HG03469 (cell line): Measurements from ENCODE around the gene HIF1A.
A peak's percentile ranks its signal among the peaks of the same experiment; 100 is the strongest.
"Not testable (repeated sequence)": the region's sequence is repeated elsewhere in the genome, so short reads cannot be mapped to it uniquely, and the experiment has no call there.

Experiments used
- ATAC-seq: cut with Tn5 transposase; IDR thresholded peaks from one replicate; pipeline ENCODE4 v1.9.1; 2021; ENCODE audit warnings: mild to moderate bottlenecking, moderate library complexity, moderate number of reproducible peaks; ENCODE audit not compliant: unreplicated experiment

HIF1A gene

DNA sequence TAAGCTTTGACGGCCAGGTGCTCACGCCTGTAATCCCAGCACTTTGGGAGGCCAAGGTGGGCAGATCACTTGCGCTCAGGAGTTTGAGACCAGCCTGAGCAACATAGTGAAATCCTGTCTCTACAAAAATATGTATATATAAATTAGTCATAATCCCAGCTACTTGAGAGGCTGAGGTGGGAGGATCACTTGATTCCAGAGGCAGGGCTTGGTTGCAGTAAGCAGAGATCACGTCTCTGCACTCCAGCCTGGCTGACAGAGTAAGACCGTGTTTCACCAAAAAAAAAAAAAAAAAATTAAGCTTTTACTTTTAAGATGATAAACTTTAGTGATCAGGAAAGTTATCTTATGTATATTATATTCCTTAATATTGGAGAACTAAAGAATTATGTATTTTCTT is 48.9 kb downstream of the HIF1A start:
- ATAC-seq: no peak

DNA sequence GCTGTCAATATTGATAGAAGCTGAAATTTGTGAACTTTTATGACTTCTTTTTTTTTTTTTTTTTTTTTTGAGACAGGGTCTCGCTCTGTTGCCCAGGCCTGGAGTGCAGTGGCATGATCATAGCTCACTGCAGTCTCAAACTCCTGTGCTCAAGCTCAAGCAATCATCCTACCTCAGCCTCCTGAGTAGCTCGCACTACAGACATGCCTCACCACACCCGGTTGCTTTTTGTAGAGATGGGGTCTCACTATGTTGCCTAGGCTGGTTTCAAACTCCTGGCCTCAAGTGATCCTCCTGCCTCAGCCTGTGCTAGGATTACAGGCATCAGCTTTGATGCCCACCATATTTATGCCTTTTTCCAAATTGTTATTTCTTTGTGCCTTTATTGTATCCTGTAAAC is 51.0 kb downstream of the HIF1A start:
- ATAC-seq: not testable (repeated sequence)

- no peak for ATAC-seq
Measured at GRCh38 chr14:61746881-61747280, 51.6 kb downstream of the HIF1A start.

- ATAC-seq: no peak
Measured at GRCh38 chr14:61747342-61747741, 52.0 kb downstream of the HIF1A start.

DNA sequence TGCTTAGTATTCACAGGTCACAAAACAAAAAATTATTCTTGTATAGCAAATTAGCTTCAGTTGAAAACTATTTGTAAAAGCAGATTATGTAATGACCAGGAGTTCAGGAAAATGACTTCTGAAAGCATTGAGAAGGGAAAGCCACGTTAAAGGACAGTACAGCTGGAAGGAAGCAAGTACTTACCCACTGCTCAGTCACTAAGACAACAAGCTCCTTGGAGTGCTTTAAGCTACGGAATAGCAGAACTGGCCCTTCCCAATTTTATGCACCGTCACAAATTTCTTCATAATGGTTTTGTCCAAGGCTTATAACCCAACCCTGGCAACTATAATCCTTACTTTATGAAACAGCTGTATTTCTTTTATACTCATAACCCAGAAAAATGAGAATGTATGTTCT is 54.0 kb downstream of the HIF1A start:
- no peak for ATAC-seq

DNA sequence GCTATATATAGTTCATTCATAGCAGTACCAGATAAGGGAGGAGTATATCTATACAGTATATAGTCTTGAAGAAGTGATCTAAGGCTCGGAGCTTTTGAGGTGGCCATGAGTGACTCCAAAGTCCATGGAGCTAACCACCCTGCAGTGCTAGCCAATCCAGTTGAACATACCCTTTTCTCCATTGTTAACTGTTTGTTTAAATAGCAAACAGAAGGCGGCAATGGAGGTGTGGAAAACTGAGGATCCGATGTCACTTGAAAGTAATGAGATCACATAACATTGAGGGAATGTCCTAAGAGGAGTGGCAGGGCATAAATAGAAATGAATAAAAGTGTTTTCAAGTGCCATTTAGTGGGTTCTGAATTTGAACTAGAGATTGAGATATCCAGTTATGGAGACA is 54.6 kb downstream of the HIF1A start:
- ATAC-seq: no peak

GRCh38 chr14:61750708-61751474 is 55.6 kb downstream of the HIF1A start:
- ATAC-seq: peak; percentile 77

- ATAC-seq: no peak
Measured at GRCh38 chr14:61751475-61751989, 56.2 kb downstream of the HIF1A start.

DNA sequence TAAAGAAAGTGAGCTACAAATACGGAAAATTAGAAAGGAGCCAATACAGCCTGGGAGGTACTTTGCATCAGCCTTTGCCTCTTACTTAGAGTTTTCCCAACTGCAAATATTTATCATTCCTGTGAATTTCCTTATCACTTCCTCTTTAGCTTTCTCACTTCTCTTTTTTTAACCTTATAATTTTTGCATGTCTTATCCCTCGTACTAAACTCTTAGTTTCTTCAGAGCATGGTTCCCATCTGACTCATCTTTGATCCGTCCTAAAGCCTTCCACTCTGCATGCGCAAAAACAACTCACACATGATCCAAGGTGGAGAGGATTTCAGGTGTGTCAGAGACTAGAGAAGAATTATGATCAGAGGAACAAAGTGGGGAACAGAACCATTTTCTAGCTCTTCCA is 57.3 kb downstream of the HIF1A start:
- ATAC-seq: peak; percentile 39

GRCh38 chr14:61753631-61754030 is 58.3 kb downstream of the HIF1A start:
- ATAC-seq: no peak

GRCh38 chr14:61754627-61755381 is 59.5 kb downstream of the HIF1A start:
- ATAC-seq: no peak

DNA sequence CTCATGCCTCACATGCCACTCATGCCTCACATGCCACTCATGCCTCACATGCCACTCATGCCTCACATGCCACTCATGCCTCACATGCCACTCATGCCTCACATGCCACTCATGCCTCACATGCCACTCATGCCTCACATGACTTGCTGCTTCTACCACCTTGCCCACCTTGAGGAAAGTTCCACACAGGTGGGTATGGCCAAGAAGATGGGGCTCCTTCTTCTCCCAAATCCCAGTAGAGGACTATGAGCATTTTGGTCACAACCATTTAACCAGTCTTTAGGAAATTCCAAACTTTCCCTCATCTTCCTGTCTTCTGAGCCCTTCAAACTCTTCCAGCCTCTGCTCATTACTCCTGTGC is 60.0 kb downstream of the HIF1A start:
- not testable (repeated sequence) for ATAC-seq

- ATAC-seq: no peak
Measured at GRCh38 chr14:61756135-61756534, 60.8 kb downstream of the HIF1A start.

DNA sequence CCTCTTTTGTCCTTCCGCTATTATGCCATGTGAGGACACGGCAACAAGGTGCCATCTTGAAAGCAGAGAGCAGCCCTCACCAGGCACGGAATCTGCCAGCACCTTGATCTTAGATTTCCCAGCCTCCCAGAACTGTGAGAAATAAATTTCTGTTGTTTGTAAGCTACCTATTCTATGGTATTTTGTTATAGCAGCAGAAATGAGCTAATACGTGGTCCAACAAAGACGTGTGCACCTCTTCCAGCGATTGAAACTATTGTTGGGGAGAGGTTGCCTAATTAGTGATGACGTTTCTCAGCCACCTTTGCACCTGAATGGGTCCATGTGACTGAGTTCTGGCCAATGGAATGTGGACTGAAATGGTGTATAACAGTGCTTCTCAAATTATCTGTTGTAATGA is 64.6 kb downstream of the HIF1A start:
- no peak for ATAC-seq

GRCh38 chr14:61761557-61761956 is 66.2 kb downstream of the HIF1A start:
- no peak for ATAC-seq

DNA sequence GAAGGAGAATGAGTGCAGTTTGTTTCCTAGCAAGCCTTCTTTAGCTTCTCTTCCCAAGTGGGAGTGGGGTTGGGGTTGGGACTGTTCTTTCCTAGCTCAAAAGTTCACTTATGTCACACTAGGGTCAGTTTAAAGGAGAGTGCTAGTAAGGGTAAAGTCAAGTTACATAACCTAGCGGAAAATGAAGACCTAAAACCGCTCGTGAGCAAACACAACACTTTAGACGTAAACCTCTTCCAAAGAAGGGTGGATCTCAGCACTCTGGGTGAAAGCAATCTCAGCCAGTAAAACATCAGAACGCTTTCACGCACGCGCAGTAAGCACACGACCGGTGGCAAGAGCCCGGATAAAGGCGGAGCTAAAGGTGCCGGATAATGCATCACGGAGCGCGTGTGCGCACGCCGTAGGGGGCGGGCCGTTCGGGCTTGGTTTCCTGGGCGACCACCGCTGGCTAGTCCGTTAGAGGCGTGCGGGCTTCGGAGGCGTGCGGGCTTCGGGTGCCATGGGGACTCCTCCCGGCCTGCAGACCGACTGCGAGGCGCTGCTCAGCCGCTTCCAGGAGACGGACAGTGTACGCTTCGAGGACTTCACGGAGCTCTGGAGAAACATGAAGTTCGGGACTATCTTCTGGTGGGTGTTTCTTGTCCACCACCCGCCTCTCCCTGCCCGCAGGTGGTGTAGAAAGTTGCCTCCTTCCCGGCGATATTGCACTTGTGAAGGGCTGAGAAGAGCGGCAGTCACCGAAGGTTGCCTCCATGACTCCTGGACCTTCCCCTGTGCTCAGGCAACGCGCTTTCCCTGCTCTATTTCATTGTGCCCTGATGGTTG is 66.9 kb downstream of the HIF1A start, which contains the start of gene SNAPC1:
TSS of gene SNAPC1 (plus strand) at position 462 of the 828 bp plus-strand sequence. CDS start at position 503, 41 bp downstream.
- peak; percentile 92 for ATAC-seq

- no peak for ATAC-seq
Measured at GRCh38 chr14:61764342-61765122, 69.2 kb downstream of the HIF1A start.

DNA sequence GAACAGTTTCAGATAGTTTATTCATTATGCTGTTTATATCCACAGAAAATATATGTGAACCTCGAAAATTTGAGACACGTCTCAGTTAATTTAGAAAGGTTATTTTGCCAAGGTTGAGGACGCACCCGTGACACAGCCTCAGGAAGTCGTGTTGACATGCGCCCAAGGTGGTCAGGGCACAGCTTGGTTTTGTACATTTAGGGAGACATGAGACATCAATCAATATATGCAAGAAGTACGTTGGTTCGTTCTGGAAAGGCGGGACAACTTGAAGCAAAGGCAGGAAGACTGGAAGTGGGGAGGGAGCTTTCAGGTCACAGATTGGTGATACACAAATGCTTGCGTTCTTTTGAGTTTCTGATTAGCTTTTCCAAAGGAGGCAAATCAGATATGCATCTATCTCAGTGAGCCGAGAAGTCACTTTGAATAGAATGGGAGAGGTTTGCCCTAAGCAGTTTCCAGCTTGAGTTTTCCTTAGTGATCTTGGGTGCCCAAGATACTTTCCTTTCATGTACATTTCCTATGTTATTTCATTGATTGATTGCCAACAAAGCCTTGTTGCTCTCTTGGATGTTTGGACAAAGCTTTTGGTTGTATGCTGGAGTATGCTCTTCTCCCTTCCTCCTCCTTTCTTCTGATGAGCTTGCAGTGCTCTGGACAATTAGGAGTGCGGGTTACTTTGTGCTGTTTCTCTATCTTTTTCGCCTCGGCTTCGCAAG is 70.1 kb downstream of the HIF1A start:
- no peak for ATAC-seq

DNA sequence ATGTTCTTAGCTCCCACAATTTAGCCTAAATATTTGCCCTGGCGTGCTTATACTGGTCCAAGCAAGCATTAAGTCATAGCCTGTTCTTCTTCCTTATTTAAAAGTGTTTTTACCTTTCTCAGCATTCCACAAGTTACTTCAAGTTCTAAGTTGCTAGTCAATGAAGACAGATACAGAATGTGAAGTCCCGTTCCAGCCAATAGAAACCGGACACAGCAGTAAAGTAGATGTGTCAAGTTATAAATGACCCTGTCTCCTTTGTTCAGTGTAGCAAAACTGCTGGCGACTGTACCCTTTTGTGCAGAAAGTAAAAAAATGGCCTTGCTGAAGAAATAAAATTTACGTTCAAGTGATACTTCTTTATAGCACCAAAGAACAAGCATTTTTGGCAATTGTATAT is 70.8 kb downstream of the HIF1A start:
- ATAC-seq: no peak

- no peak for ATAC-seq
Measured at GRCh38 chr14:61768240-61768639, 72.9 kb downstream of the HIF1A start.
